Measurements from ENCODE around the gene EVPL. TPM values are rescaled to one million over a fixed set of nuclear protein-coding genes. Genes with fewer than 3 reads are reported as not detected.
A peak's percentile ranks its signal among the peaks of the same experiment; 100 is the strongest.

EVPL gene
- total and polyA plus RNA-seq, 2 donors (not counting 3 experiments of a cell fraction or from before 2014, with no cell fraction given), result not detected

DNA sequence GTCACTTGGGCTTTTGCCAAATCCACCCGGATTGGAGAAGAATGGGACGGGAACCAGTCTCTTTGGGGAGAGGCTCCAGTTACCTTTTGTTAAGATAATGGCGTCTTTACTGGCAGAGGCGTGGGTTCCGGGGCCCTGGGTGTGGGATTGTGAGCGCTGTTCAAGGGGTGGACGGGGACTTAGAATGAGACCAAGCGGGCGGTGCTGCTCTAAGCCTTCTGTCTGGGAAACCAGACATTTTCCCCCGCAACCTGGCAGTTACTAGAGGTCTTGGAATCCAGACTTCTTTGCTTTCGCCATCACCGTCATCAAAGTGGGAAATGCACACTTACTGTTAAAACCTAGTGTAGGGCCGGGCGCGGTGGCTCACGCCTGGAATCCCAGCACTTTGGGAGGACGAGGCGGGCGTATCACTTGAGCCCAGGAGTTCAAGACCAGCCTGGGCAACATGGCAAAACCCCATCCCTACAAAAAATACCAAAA lies 47.4 kb downstream of the EVPL start:
- CTCF ChIA-PET, result no interaction called here
- H3K4me2 ChIP-seq (ENCODE audit: insufficient read depth, low read length), result peak overlapping the region; percentile 52
- DNase-seq (ENCODE audit: low read depth, low spot score), result no peak

DNA sequence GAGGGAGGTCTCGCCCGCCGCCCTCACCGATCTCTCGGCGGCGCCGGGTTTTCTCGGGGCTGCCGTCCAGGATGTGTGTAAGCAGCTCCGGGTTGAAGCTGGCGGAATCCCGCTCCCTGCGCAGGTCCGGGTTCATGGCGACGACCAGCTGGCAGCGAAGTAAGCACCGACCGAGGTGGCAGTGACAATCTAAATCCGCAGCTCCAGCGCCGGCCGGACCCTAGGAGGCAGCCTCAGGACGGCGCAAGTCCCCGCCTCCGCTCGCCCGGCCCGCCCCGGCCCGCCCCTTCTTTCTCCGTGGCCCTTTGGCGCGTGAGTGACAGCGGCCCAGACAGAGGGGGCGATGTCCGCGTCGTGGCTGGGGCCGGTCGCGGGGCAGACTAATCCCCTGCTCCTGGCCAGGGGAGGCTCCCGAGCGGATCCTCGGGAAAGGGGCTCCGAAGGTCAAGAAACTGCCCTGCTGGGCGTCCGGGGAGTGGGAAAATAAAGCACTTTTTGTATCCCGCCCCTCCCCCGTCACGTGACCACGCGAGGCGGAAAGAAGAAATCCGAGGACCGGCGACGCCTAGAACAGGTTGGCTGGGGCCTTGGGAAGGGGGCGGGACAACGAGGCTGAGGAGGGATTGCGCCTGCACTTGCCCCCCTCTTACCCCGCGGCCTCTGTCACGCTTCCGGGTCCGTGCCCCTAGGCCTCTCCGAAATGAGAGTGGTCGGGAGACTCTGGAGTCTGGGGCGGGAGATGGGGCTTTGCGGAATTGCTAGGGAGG lies 48.0 kb downstream of the EVPL start, which contains the start of the genes ACOX1 and TEN1:
TSS of gene ACOX1 (minus strand) at position 229 of the 767 bp plus-strand sequence. CDS start at position 136, 93 bp downstream.
TSS of gene TEN1 (plus strand) at position 303 of the 767 bp plus-strand sequence. CDS start 6,953 bp downstream, outside the sequence.
- peak within 1 kb of the TSS; percentile 95 for H3K9ac ChIP-seq (replicated peaks; ENCODE audit: extremely low read depth, insufficient read depth, low read length)
- H3K36me3 ChIP-seq (ENCODE audit: control insufficient read depth in 2 of 2, extremely low read depth in 1 of 2, insufficient read depth in 2 of 2, low read length in 2 of 2), result no peaks in the 10 kb centered on the region
- no peaks in the 10 kb centered on the region for H3K27me3 ChIP-seq (ENCODE audit: control insufficient read depth in 2 of 2, insufficient read depth in 2 of 2, low read length in 2 of 2)
- dilution Hi-C loops (cut with MboI; ENCODE audit: extremely low pct_ligation_motif_present, low sequenced_read_pairs) (no loop called here), intact Hi-C loops (cut with micrococcal nuclease) (loop anchor here (1.0 to 2.0 kb wide), 4 partner anchors 9 to 194 kb away; partner anchors contain the start of genes FBF1 and UNK)
- peaks cover 19% of the 10 kb centered on the region for H3K4me1 ChIP-seq (ENCODE audit: control insufficient read depth, extremely low read depth, insufficient read depth, low read length)
- no TSS peak for BruUV-seq (replicated peaks)
- POLR2A ChIA-PET, result interaction anchor here (0.9 to 1.2 kb wide), 2 partner anchors 38 to 199 kb away, joined by 4 read pairs; partner anchors contain the start of gene FBF1
- H4K20me1 ChIP-seq (replicated peaks; ENCODE audit: control insufficient read depth, extremely low read depth, insufficient read depth, low read length), result no peaks in the 10 kb centered on the region
- CTCF ChIA-PET, result interaction anchor here (1.1 to 1.7 kb wide), 3 partner anchors 11 to 164 kb away, joined by 3 to 5 read pairs (median 5); partner anchors contain the start of gene FBF1
- H3K4me2 ChIP-seq (ENCODE audit: insufficient read depth, low read length), result peak within 1 kb of the TSS; percentile 92
- H3K9me3 ChIP-seq (replicated peaks; ENCODE audit: control insufficient read depth, insufficient read depth, low read length), result no peaks in the 10 kb centered on the region
- FAIRE-seq (peak; percentile 96), DNase-seq (ENCODE audit: low read depth, low spot score) (peak; percentile 95)
- H3K79me2 ChIP-seq (ENCODE audit: control insufficient read depth, insufficient read depth, low read length), result peaks cover 12% of the 10 kb centered on the region
- no peaks in the 10 kb centered on the region for H3K9me1 ChIP-seq (replicated peaks; ENCODE audit: control insufficient read depth, extremely low read depth, insufficient read depth, low read length)
- peak within 1 kb of the TSS; percentile 61 for H2AFZ ChIP-seq (ENCODE audit: low read depth, low read length)
- peak within 1 kb of the TSS; percentile 94 for H3K27ac ChIP-seq (ENCODE audit: insufficient read depth, low read depth, low read length)
- TF ChIP-seq GATA2 (IDR thresholded peaks at IDR 0.05; ENCODE audit: insufficient read depth, insufficient read length, low read depth, low read length) (no peak), POLR2AphosphoS5 (IDR thresholded peaks at IDR 0.05; ENCODE audit: insufficient read depth, low read depth, low read length) (peak; percentile 73), MYC (IDR thresholded peaks at IDR 0.05; ENCODE audit: low read depth, low read length) (no peak), POLR2A (IDR thresholded peaks at IDR 0.05; ENCODE audit: low read depth, low read length) (peak; percentile 61), EZH2 (IDR thresholded peaks at IDR 0.05; ENCODE audit: borderline replicate concordance, low read depth, low read length, severe bottlenecking) (no peak), FOS (IDR thresholded peaks at IDR 0.05; ENCODE audit: borderline replicate concordance, insufficient read depth, low read length) (peak; percentile 16), JUN (IDR thresholded peaks at IDR 0.05; ENCODE audit: borderline replicate concordance, insufficient read depth, insufficient read length, low read depth) (no peak)
- TF ChIP-seq, protein P1, sequence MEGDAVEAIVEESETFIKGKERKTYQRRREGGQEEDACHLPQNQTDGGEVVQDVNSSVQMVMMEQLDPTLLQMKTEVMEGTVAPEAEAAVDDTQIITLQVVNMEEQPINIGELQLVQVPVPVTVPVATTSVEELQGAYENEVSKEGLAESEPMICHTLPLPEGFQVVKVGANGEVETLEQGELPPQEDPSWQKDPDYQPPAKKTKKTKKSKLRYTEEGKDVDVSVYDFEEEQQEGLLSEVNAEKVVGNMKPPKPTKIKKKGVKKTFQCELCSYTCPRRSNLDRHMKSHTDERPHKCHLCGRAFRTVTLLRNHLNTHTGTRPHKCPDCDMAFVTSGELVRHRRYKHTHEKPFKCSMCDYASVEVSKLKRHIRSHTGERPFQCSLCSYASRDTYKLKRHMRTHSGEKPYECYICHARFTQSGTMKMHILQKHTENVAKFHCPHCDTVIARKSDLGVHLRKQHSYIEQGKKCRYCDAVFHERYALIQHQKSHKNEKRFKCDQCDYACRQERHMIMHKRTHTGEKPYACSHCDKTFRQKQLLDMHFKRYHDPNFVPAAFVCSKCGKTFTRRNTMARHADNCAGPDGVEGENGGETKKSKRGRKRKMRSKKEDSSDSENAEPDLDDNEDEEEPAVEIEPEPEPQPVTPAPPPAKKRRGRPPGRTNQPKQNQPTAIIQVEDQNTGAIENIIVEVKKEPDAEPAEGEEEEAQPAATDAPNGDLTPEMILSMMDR (IDR thresholded peaks at IDR 0.05; ENCODE audit: extremely low read depth in 1 of 2, insufficient read depth in 1 of 2, low read depth in 1 of 2, low read length in 2 of 2), result peak in 1 of 2 donors; percentile 38
- TF ChIP-seq, protein P2, sequence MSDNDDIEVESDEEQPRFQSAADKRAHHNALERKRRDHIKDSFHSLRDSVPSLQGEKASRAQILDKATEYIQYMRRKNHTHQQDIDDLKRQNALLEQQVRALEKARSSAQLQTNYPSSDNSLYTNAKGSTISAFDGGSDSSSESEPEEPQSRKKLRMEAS (IDR thresholded peaks at IDR 0.05; ENCODE audit: insufficient read depth, insufficient read length), result peak; percentile 94
- H3K4me3 ChIP-seq (replicated peaks in 1 of 3; ENCODE audit: insufficient read depth in 1 of 3, low read depth in 1 of 3, low read length in 3 of 3), result peak within 1 kb of the TSS; percentile 65 to 77 (median 70)

More for the DNA sequence above, 47.4 kb downstream of the EVPL start:
- Histone ChIP-seq H3K79me2 (ENCODE audit: control insufficient read depth, insufficient read depth, low read length) (peaks cover 12% of the 10 kb centered on the region), H3K9me1 (replicated peaks; ENCODE audit: control insufficient read depth, extremely low read depth, insufficient read depth, low read length) (no peaks in the 10 kb centered on the region), H3K9me3 (replicated peaks; ENCODE audit: control insufficient read depth, insufficient read depth, low read length) (no peaks in the 10 kb centered on the region), H3K36me3 (ENCODE audit: control insufficient read depth in 2 of 2, extremely low read depth in 1 of 2, insufficient read depth in 2 of 2, low read length in 2 of 2) (no peaks in the 10 kb centered on the region), H3K4me1 (ENCODE audit: control insufficient read depth, extremely low read depth, insufficient read depth, low read length) (peaks cover 19% of the 10 kb centered on the region), H3K27ac (ENCODE audit: insufficient read depth, low read depth, low read length) (peak overlapping the region; percentile 94), H3K27me3 (ENCODE audit: control insufficient read depth in 2 of 2, insufficient read depth in 2 of 2, low read length in 2 of 2) (no peaks in the 10 kb centered on the region), H2AFZ (ENCODE audit: low read depth, low read length) (peak overlapping the region; percentile 57), H3K4me3 (replicated peaks in 1 of 3; ENCODE audit: insufficient read depth in 1 of 3, low read depth in 1 of 3, low read length in 3 of 3) (peak overlapping the region; percentile 43 to 77 (median 70)), H3K9ac (replicated peaks; ENCODE audit: extremely low read depth, insufficient read depth, low read length) (peak overlapping the region; percentile 95), H4K20me1 (replicated peaks; ENCODE audit: control insufficient read depth, extremely low read depth, insufficient read depth, low read length) (no peaks in the 10 kb centered on the region)
- peak; percentile 37 for FAIRE-seq
- TSS peak; percentile 78 for BruUV-seq (replicated peaks)
- POLR2A ChIA-PET, result no interaction called here
- intact Hi-C loops (cut with micrococcal nuclease), result loop anchor here (1.0 to 2.0 kb wide), 4 partner anchors 9 to 195 kb away; partner anchors contain the start of genes FBF1 and UNK
- dilution Hi-C loops (cut with MboI; ENCODE audit: extremely low pct_ligation_motif_present, low sequenced_read_pairs), result no loop called here
- no peak for TF ChIP-seq POLR2AphosphoS5 (IDR thresholded peaks at IDR 0.05; ENCODE audit: insufficient read depth, low read depth, low read length)
- peak; percentile 92 for TF ChIP-seq POLR2A (IDR thresholded peaks at IDR 0.05; ENCODE audit: low read depth, low read length)
